Spleen (tissue), 7 donors: ENCODE data around the gene KCNT1.

ENCODE experiments used
- CTCF ChIP-seq, 11 experiments: fragments of 200-600 bp in 7 of 11; fragments of 450-650 bp in 4 of 11; sonication (generic) in 4 of 11; IDR thresholded peaks in 8 of 11; conservative IDR thresholded peaks in 3 of 11; 1 replicate in 7 of 11; 2 replicates in 4 of 11; pipeline versions ENCODE4 v1.4.0 to v1.8.0; 2016 to 2021; ENCODE audit warnings: antibody characterized with exemption in 11 of 11, inconsistent platforms in 4 of 11, mild to moderate bottlenecking in 1 of 11
- POLR2A ChIP-seq, 3 donors: fragments of 450-650 bp; IDR thresholded peaks; one replicate each; pipeline ENCODE4 v1.5.1; 2017; ENCODE audit warnings: antibody characterized with exemption in 3 of 3, mild to moderate bottlenecking in 1 of 3
- POLR2AphosphoS5 ChIP-seq, 3 donors: sonication (generic); formaldehyde crosslinking; IDR thresholded peaks; one replicate each; pipeline ENCODE4 v1.5.1; 2017; ENCODE audit warnings: antibody characterized with exemption in 3 of 3
- donor health status: DM: no; HTN: no; CAD: no; lungs with moderate emphysema.
- donor health status: DM: no; HTN: no; CAD: no.
- donor health status: DM: no; HTN: no; CAD: no.

GRCh38 chr9:135711881-135712280, 9.9 kb downstream of the KCNT1 start:
- no peak for TF ChIP-seq CTCF (IDR thresholded peaks at IDR 0.05 in 8 of 11, conservative IDR thresholded peaks at IDR 0.05 in 3 of 11)
- TF ChIP-seq POLR2A (IDR thresholded peaks at IDR 0.05): no peak
- TF ChIP-seq POLR2AphosphoS5 (IDR thresholded peaks at IDR 0.05): no peak
